HG02970 (cell line): ENCODE measurements around the gene FLVCR2.
"Not testable (repeated sequence)": the region's sequence is repeated elsewhere in the genome, so short reads cannot be mapped to it uniquely, and the experiment has no call there.

Experiments used
- ATAC-seq: cut with Tn5 transposase; IDR thresholded peaks from one replicate; pipeline ENCODE4 v1.9.1; 2021; ENCODE audit warnings: mild to moderate bottlenecking, moderate library complexity, moderate number of reproducible peaks; ENCODE audit not compliant: unreplicated experiment, low FRiP score

Gene FLVCR2

GRCh38 chr14:75657331-75657730 lies 78.9 kb downstream of the FLVCR2 start:
- no peak for ATAC-seq

- no peak for ATAC-seq
These were observed 80.5 kb downstream of the FLVCR2 start for GRCh38 chr14:75658957-75659356.

- ATAC-seq, result no peak
These were observed 81.8 kb downstream of the FLVCR2 start for GRCh38 chr14:75660238-75660629.

GRCh38 chr14:75660630-75661498 lies 82.4 kb downstream of the FLVCR2 start, which contains the start of the genes ERG28 and TTLL5:
TSS of gene ERG28 (minus strand) at chr14:75660876. CDS start at chr14:75657502, 3,374 bp downstream.
TSS of gene TTLL5 (plus strand) at chr14:75661246. CDS start at chr14:75663150, 1,904 bp downstream.
- peak; percentile 95 for ATAC-seq

- ATAC-seq, result no peak
These were observed 83.0 kb downstream of the FLVCR2 start for GRCh38 chr14:75661499-75661814.

- ATAC-seq, result no peak
These were observed 84.5 kb downstream of the FLVCR2 start for GRCh38 chr14:75662966-75663365.

GRCh38 chr14:75667099-75667765 lies 88.8 kb downstream of the FLVCR2 start:
- ATAC-seq, result no peak

GRCh38 chr14:75672605-75673192 lies 94.3 kb downstream of the FLVCR2 start:
- ATAC-seq, result no peak

GRCh38 chr14:75673345-75674035 lies 95.1 kb downstream of the FLVCR2 start:
- no peak for ATAC-seq

- ATAC-seq, result no peak
These were observed 97.0 kb downstream of the FLVCR2 start for GRCh38 chr14:75675265-75675960.

GRCh38 chr14:75685910-75686309 lies 107.5 kb downstream of the FLVCR2 start:
- ATAC-seq, result no peak

GRCh38 chr14:75689012-75689411 lies 110.6 kb downstream of the FLVCR2 start:
- ATAC-seq, result no peak

GRCh38 chr14:75690010-75690409 lies 111.6 kb downstream of the FLVCR2 start:
- ATAC-seq, result no peak

GRCh38 chr14:75695025-75695424 lies 116.6 kb downstream of the FLVCR2 start:
- not testable (repeated sequence) for ATAC-seq

- no peak for ATAC-seq
These were observed 119.0 kb downstream of the FLVCR2 start for GRCh38 chr14:75697386-75697785.
